IMR-90 (cell line): ENCODE results near the gene METTL21C.

Experiments
- ELK1 ChIP-seq: fragments of 150-350 bp; IDR thresholded peaks from 2 replicates; pipeline ENCODE4 v1.6.1; 2016; ENCODE audit warnings: low read depth, mild to moderate bottlenecking, low read length, moderate library complexity, borderline replicate concordance
- MAFK ChIP-seq: IDR thresholded peaks from 2 replicates; pipeline ENCODE4 v1.6.1; 2012; ENCODE audit warnings: low read depth, low read length, improper control_type of control experiment
- MAZ ChIP-seq: IDR thresholded peaks from 2 replicates; pipeline ENCODE4 v1.6.1; 2012; ENCODE audit warnings: low read depth, mild to moderate bottlenecking, low read length, improper control_type of control experiment, moderate library complexity, borderline replicate concordance
- NFE2L2 ChIP-seq: fragments of 150-350 bp; IDR thresholded peaks from 2 replicates; pipeline ENCODE4 v1.6.1; 2016; ENCODE audit warnings: low read depth, mild to moderate bottlenecking, low read length
- POLR2A ChIP-seq: IDR thresholded peaks from 2 replicates; pipeline ENCODE4 v1.6.1; 2012; ENCODE audit warnings: mild to moderate bottlenecking, low read depth, low read length
- RAD21 ChIP-seq: IDR thresholded peaks from 2 replicates; pipeline ENCODE4 v1.6.1; 2012; ENCODE audit warnings: low read length, improper control_type of control experiment
- SMC3 ChIP-seq: fragments of 150-350 bp; IDR thresholded peaks from 2 replicates; pipeline ENCODE4 v1.6.1; 2016; ENCODE audit warnings: low read depth, mild to moderate bottlenecking, antibody characterized with exemption, low read length, moderate library complexity
- TF ChIP-seq, protein P1 (sequence below): conservative IDR thresholded peaks from 2 replicates; pipeline ENCODE4 v1.5.1; 2012; ENCODE audit warnings: mild to moderate bottlenecking, low read depth, low read length, improper control_type of control experiment

DNA sequence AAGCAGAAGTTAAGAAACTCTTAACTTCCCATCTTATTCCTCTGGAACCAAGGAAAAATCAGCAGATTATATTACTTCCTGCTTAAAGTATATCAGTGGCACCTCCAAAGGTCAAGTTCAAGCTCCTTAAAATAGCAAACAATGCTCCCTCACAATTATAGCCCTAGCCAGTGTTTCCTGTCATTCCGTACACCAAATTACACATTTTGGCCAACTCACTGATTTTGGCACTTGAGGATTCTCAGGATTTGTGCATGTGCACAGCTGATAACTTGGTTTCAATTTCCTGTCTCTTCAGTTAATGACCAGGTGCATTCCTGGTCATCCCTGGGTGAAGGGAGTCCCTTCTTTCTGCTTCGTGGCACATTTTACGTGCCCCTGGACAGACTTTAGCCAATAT lies 56.1 kb downstream of the METTL21C start:
- no peak for TF ChIP-seq ELK1
- no peak for TF ChIP-seq MAZ
- no peak for TF ChIP-seq RAD21
- TF ChIP-seq, protein P1, sequence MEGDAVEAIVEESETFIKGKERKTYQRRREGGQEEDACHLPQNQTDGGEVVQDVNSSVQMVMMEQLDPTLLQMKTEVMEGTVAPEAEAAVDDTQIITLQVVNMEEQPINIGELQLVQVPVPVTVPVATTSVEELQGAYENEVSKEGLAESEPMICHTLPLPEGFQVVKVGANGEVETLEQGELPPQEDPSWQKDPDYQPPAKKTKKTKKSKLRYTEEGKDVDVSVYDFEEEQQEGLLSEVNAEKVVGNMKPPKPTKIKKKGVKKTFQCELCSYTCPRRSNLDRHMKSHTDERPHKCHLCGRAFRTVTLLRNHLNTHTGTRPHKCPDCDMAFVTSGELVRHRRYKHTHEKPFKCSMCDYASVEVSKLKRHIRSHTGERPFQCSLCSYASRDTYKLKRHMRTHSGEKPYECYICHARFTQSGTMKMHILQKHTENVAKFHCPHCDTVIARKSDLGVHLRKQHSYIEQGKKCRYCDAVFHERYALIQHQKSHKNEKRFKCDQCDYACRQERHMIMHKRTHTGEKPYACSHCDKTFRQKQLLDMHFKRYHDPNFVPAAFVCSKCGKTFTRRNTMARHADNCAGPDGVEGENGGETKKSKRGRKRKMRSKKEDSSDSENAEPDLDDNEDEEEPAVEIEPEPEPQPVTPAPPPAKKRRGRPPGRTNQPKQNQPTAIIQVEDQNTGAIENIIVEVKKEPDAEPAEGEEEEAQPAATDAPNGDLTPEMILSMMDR = no peak
- TF ChIP-seq NFE2L2 = no peak
- TF ChIP-seq MAFK = no peak
- no peak for TF ChIP-seq POLR2A
- no peak for TF ChIP-seq SMC3
